ENCODE data around the gene STK32B.
"Not testable (repeated sequence)": the region's sequence is repeated elsewhere in the genome, so short reads cannot be mapped to it uniquely, and the experiment has no call there.

Gene STK32B

GRCh38 chr4:5277079-5277478, 225.8 kb downstream of the STK32B start:
- DNase-seq = peak; percentile 13

GRCh38 chr4:5278213-5278612, 226.9 kb downstream of the STK32B start:
- DNase-seq = no peak

GRCh38 chr4:5280069-5280468, 228.8 kb downstream of the STK32B start:
- DNase-seq = not testable (repeated sequence)

- no peak for DNase-seq
Measured at GRCh38 chr4:5280828-5281227, 229.5 kb downstream of the STK32B start.

DNA sequence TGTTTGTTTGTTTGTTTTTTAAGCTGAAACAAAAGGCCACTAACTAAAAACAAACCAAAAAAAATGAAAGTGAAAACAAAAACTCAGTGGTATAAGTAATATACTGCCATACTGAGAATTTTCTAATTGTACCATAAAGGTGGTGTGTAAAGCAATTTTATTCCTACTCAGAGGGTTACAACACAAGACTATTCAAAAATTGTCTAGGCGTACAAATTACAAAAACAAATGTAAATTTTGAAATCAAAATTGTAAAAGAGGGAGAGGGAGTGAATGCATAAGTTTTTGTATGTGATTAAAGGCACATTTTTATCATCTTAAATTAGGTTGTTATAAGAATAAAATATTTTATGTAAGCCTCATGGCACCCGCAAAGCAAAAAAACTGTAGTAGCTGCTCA, 232.6 kb downstream of the STK32B start:
- DNase-seq = no peak

- no peak for DNase-seq
Measured at GRCh38 chr4:5284517-5284916, 233.2 kb downstream of the STK32B start.

- DNase-seq = peak; percentile 38
Measured at GRCh38 chr4:5292101-5292500, 240.8 kb downstream of the STK32B start.

DNA sequence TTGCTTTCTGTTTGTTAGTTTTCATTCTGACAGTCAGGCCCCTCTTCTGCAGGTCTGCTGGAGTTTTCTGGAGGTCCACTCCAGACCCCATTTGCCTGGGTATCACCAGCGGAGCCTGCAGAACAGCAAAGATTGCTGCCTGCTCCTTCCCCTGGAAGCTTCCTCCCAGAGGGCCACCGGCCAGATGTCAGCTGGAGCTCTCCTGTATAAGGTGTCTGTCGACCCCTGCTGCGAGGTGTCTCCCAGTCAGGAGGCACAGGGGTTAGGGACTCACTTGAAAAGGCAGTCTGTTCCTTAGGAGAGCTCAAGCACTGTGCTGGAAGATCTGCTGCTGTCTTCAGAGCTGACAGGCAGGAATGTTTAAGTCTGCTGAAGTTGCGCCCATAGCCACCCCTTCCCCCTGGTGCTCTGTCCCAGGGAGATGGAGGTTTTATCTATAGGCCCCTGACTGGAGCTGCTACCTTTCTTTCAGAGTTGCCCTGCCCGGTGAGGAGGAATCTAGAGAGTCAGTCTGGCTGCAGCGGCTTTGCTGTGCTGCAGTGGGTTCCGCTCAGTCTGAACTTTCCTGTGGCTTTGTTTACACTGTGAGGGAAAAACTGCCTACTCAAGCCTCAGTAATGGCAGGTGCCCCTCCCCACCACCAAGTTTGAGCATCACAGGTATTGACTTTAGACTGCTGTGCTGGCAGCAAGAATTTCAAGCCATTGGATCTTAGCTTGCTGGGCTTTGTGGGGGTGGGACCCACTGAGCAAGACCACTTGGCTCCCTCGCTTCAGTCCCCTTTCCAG, 246.9 kb downstream of the STK32B start:
- not testable (repeated sequence) for DNase-seq

DNA sequence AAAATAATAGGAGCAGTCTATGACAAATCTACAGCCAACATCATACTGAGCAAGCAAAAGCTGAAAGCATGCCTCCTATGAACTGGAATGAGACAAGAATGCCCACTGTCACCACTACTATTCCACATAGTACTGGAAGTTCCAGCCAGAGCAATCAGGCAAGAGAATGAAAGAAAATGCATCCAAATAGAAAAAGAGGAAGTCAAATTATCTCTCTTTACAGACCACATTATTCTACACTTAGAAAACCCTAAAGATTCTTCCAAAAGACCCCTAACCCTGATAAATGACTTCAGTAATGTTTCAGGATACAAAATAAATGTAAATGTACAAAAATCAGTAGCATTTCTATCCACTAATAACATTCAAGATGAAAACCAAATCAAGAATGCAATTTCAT, 249.0 kb downstream of the STK32B start:
- DNase-seq = no peak

DNA sequence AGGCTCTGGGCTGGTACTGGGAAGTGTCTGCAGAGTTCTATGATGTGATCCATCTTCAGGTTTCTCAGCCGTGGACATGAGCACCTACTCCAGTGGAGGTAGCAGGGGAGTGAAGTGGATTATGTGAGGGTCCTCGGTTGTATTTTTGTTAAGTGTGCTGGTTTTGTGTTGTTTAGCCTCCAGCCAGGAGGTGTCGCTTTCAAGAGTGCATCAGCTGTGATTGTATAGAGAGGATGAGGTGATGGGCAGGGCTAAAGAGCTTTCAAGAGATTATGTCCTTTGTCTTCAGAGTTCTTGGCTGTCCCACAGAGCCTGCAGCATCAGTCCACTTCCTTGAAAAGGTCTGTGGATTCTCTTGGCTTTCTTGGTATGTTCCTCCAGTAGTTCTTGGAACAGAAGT, 256.6 kb downstream of the STK32B start:
- no peak for DNase-seq

DNA sequence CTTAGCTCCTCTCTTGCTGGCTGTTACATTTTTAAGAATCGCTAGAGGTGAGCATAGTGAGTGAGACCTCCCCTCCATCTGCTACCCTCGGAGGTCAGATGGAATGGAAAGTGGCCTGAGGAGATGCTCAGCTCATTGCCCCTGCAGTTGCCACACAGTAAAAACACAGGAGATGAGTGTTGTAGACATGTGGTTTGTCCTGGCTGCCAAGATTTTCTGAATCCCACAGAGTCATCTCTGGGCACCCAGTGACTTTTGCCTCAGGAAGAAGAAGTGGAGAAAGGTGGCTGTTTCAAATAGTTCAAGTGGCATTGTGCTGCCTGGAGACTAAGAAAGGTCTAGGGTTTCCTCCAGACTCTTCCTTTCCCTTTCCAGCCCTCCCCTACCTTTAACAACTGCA, 271.0 kb downstream of the STK32B start:
- no peak for DNase-seq

- DNase-seq = no peak
Measured at GRCh38 chr4:5330339-5330989, 279.2 kb downstream of the STK32B start.

GRCh38 chr4:5337731-5338130, 286.5 kb downstream of the STK32B start:
- DNase-seq = no peak

DNA sequence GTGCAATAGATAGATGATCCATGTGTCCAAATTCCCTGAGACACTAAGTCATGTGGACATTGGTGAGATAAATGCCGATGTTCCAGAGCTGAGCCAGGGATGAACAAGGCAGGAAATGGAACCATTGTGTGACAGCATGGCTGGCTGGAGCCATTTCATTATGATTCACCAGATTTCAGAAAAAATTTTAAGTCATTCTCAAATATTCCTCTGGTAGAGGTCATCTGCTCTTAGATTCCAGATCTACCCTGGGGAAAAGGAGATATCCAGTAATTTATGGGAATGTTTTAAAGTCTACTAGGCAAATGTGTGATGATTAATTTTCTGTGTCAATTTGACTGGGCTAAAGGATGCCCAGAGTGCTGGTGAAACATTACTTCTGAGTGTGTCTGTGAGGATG, 287.3 kb downstream of the STK32B start:
- DNase-seq = no peak

GRCh38 chr4:5340991-5341451, 289.7 kb downstream of the STK32B start:
- no peak for DNase-seq

DNA sequence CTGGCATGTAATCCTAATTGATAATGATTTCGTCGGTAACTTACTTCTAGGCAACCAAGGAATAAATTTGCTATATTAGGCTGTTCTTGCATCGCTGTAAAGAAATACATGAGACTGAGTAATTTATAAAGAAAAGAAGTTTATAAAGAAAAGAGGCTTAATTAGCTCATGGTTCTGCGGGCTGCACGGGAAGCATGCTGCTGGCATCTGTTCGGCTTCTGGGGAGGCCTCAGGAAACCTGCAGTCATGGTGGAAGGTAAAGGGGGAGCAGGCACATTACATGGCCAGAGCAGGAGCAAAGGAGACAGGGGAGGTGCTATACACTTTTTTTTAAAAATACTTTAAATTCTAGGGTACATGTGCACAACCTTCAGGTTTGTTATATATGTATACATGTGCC, 290.2 kb downstream of the STK32B start:
- no peak for DNase-seq

DNA sequence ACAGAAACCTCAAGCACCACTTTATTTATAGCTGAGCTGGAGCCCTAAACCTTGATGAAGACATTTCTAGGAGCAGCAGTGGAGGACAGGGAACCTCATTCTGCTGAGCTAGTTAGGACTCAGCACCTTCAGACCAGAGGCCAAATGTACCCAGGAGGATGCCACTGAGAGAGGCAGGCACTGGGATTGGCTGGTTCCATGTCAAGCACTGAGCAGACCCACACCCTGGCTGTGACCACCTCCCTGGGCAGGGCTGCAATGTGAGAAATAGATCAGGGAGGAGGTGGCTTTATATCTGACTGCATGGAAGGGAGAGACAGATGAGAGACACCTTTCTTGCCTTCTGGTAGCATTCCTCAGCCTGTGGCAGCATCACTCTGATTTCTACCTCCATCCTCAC, 304.6 kb downstream of the STK32B start:
- no peak for DNase-seq

DNA sequence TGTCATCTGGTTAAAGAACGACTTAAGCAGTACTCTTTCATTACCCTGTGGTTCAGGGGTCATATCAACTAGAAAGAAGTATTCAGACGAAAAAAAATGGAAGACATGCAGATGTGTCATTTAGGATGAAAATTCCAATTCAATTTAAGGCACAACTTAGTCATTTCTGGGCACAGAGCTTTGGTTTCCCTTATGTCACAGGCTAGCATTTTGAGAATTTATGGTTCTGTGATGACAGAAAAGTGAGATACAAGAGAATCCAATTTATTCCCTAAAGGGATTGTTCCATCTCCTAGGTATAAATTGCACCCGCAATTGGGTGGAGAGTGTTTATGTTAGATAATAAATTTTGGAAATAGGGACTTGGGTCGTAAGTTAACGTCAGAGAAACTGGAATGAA, 306.6 kb downstream of the STK32B start:
- no peak for DNase-seq

DNA sequence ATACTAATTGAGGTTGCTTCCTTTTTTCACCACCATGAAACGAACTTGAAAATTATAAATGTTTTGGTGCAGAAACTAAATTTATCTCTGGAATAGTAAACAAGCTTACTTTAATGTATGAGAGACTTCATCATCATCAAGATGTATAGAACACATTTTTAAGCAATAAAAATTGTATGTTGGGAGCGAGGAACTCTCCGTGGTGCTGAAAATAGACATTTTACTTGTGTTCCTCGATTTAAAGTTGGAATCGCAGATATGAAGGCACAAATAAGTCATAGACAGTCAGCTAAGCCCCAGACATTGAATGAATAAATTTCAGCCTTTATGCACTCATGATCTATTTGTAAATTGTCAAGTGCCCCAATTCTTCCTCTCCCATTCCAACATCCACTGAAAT, 310.7 kb downstream of the STK32B start:
- no peak for DNase-seq

- no peak for DNase-seq
Measured at GRCh38 chr4:5364406-5364805, 313.1 kb downstream of the STK32B start.

GRCh38 chr4:5365071-5366008, 314.1 kb downstream of the STK32B start:
- no peak for DNase-seq

GRCh38 chr4:5366009-5366386, 314.7 kb downstream of the STK32B start:
- no peak for DNase-seq

- no peak for DNase-seq
Measured at GRCh38 chr4:5366421-5366820, 315.1 kb downstream of the STK32B start.

Measured in retina (tissue), 1 donor.